Astrocyte (in vitro differentiated cells and primary cell): ENCODE data around the gene MAPKAPK2.

Source experiments
- EZH2 ChIP-seq: IDR thresholded peaks from 2 replicates; pipeline ENCODE4 v1.6.1; 2012; ENCODE audit warnings: mild to moderate bottlenecking, low read length, inconsistent platforms; ENCODE audit not compliant: insufficient read depth
- TF ChIP-seq, protein P1 (sequence below): IDR thresholded peaks from 2 replicates; pipeline ENCODE4 v1.5.1; 2011; ENCODE audit warnings: low read depth, mild to moderate bottlenecking, inconsistent platforms, low read length, moderate library complexity; ENCODE audit not compliant: insufficient read depth

GRCh38 chr1:206679738-206680211, 4.9 kb upstream of the MAPKAPK2 start:
- TF ChIP-seq, protein P1, sequence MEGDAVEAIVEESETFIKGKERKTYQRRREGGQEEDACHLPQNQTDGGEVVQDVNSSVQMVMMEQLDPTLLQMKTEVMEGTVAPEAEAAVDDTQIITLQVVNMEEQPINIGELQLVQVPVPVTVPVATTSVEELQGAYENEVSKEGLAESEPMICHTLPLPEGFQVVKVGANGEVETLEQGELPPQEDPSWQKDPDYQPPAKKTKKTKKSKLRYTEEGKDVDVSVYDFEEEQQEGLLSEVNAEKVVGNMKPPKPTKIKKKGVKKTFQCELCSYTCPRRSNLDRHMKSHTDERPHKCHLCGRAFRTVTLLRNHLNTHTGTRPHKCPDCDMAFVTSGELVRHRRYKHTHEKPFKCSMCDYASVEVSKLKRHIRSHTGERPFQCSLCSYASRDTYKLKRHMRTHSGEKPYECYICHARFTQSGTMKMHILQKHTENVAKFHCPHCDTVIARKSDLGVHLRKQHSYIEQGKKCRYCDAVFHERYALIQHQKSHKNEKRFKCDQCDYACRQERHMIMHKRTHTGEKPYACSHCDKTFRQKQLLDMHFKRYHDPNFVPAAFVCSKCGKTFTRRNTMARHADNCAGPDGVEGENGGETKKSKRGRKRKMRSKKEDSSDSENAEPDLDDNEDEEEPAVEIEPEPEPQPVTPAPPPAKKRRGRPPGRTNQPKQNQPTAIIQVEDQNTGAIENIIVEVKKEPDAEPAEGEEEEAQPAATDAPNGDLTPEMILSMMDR, result no peak
- TF ChIP-seq EZH2, result no peak
